ENCODE results near the gene GNB2.

- TF ChIP-seq, protein P1, sequence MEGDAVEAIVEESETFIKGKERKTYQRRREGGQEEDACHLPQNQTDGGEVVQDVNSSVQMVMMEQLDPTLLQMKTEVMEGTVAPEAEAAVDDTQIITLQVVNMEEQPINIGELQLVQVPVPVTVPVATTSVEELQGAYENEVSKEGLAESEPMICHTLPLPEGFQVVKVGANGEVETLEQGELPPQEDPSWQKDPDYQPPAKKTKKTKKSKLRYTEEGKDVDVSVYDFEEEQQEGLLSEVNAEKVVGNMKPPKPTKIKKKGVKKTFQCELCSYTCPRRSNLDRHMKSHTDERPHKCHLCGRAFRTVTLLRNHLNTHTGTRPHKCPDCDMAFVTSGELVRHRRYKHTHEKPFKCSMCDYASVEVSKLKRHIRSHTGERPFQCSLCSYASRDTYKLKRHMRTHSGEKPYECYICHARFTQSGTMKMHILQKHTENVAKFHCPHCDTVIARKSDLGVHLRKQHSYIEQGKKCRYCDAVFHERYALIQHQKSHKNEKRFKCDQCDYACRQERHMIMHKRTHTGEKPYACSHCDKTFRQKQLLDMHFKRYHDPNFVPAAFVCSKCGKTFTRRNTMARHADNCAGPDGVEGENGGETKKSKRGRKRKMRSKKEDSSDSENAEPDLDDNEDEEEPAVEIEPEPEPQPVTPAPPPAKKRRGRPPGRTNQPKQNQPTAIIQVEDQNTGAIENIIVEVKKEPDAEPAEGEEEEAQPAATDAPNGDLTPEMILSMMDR (IDR thresholded peaks at IDR 0.05) = no peak
- no peak for TF ChIP-seq ZFX (IDR thresholded peaks at IDR 0.05; ENCODE audit: borderline replicate concordance)
Observed at GRCh38 chr7:100710452-100710851, 36.9 kb downstream of the GNB2 start.
